Measurements from ENCODE around the gene COLEC12. TPM values are rescaled to one million over a fixed set of nuclear protein-coding genes. Genes with fewer than 3 reads are reported as not detected.

COLEC12 gene
- total RNA-seq, 3 donors from 2014 or later (not counting 1 experiment from before 2014, with no cell fraction given), result not detected

- no peaks in the 10 kb centered on the region for H3K4me1 ChIP-seq (ENCODE audit: control insufficient read depth, insufficient read depth, low read length)
- H3K9me3 ChIP-seq (ENCODE audit: control insufficient read depth, insufficient read depth, low read length), result no peaks in the 10 kb centered on the region
- ATAC-seq (no peak), DNase-seq (no peak)
- H3K4me3 Mint-ChIP-seq, result no peak overlapping the region
- H3K27ac Mint-ChIP-seq, result no peak overlapping the region
- H3K27ac ChIP-seq (ENCODE audit: low read length), result no peak overlapping the region
- H3K9me3 Mint-ChIP-seq, result no peaks in the 10 kb centered on the region
- peaks cover 6 to 7% of the 10 kb centered on the region in 2 donors for H3K27me3 Mint-ChIP-seq (ENCODE audit: low read depth in 2 of 2)
- 85% methylated on average over 6 of the region's 6 CpGs for WGBS (ENCODE audit: insufficient coverage)
- no peaks in the 10 kb centered on the region for H3K36me3 ChIP-seq (ENCODE audit: control insufficient read depth, insufficient read depth, low read length)
- peaks cover 0 to 4% of the 10 kb centered on the region in 2 donors for H3K4me1 Mint-ChIP-seq
- no peaks in the 10 kb centered on the region for H3K36me3 Mint-ChIP-seq
- TF ChIP-seq CTCF (IDR thresholded peaks at IDR 0.05), result no peak
- H3K4me3 ChIP-seq (ENCODE audit: low read length), result no peak overlapping the region
- intact Hi-C loops (cut with micrococcal nuclease), result no loop called here
- no peaks in the 10 kb centered on the region for H3K27me3 ChIP-seq (ENCODE audit: control insufficient read depth, insufficient read depth, low read length)
Observed at GRCh38 chr18:394262-394986, 106.1 kb downstream of the COLEC12 start.

GRCh38 chr18:393574-393957 is 106.9 kb downstream of the COLEC12 start:
- Histone ChIP-seq H3K27ac (ENCODE audit: low read length) (no peak overlapping the region), H3K4me1 (ENCODE audit: control insufficient read depth, insufficient read depth, low read length) (no peaks in the 10 kb centered on the region), H3K4me3 (ENCODE audit: low read length) (no peak overlapping the region), H3K27me3 (ENCODE audit: control insufficient read depth, insufficient read depth, low read length) (no peaks in the 10 kb centered on the region), H3K9me3 (ENCODE audit: control insufficient read depth, insufficient read depth, low read length) (no peaks in the 10 kb centered on the region), H3K36me3 (ENCODE audit: control insufficient read depth, insufficient read depth, low read length) (no peaks in the 10 kb centered on the region)
- no peak for ATAC-seq
- Mint-ChIP-seq H3K4me1 (peaks cover 0 to 5% of the 10 kb centered on the region in 2 donors), H3K9me3 (no peaks in the 10 kb centered on the region), H3K27me3 (ENCODE audit: low read depth in 2 of 2) (peaks cover 6% of the 10 kb centered on the region in 2 donors), H3K36me3 (no peaks in the 10 kb centered on the region), H3K27ac (no peak overlapping the region), H3K4me3 (no peak overlapping the region)
- no peak for TF ChIP-seq CTCF (IDR thresholded peaks at IDR 0.05)
- intact Hi-C loops (cut with micrococcal nuclease), result no loop called here
- 78% methylated on average over 6 of the region's 6 CpGs for WGBS (ENCODE audit: insufficient coverage)
- DNase-seq, result no peak

- Histone ChIP-seq H3K27me3 (ENCODE audit: control insufficient read depth, insufficient read depth, low read length) (no peaks in the 10 kb centered on the region), H3K36me3 (ENCODE audit: control insufficient read depth, insufficient read depth, low read length) (no peaks in the 10 kb centered on the region), H3K9me3 (ENCODE audit: control insufficient read depth, insufficient read depth, low read length) (no peaks in the 10 kb centered on the region), H3K4me3 (ENCODE audit: low read length) (no peak overlapping the region), H3K27ac (ENCODE audit: low read length) (no peak overlapping the region), H3K4me1 (ENCODE audit: control insufficient read depth, insufficient read depth, low read length) (no peaks in the 10 kb centered on the region)
- intact Hi-C loops (cut with micrococcal nuclease), result no loop called here
- DNase-seq (no peak), ATAC-seq (no peak)
- 88% methylated on average over 6 of the region's 6 CpGs for WGBS (ENCODE audit: insufficient coverage)
- TF ChIP-seq CTCF (IDR thresholded peaks at IDR 0.05), result no peak
- H3K36me3 Mint-ChIP-seq, result no peaks in the 10 kb centered on the region
- H3K27me3 Mint-ChIP-seq (ENCODE audit: low read depth in 2 of 2), result peaks cover 3 to 6% of the 10 kb centered on the region in 2 donors
- no peaks in the 10 kb centered on the region for H3K9me3 Mint-ChIP-seq
- H3K4me3 Mint-ChIP-seq, result no peak overlapping the region
- H3K27ac Mint-ChIP-seq, result no peak overlapping the region
- H3K4me1 Mint-ChIP-seq, result peaks cover 0 to 5% of the 10 kb centered on the region in 2 donors
Observed at GRCh38 chr18:392928-393573, 107.5 kb downstream of the COLEC12 start.
